HG03439 (cell line): ENCODE measurements around the gene PLK3.
"Not testable (repeated sequence)": the region's sequence is repeated elsewhere in the genome, so short reads cannot be mapped to it uniquely, and the experiment has no call there.

Experiments used
- ATAC-seq: cut with Tn5 transposase; IDR thresholded peaks from one replicate; pipeline ENCODE4 v1.9.1; 2021; ENCODE audit warnings: mild to moderate bottlenecking, moderate library complexity; ENCODE audit not compliant: unreplicated experiment

Gene PLK3

GRCh38 chr1:44826375-44827196 is 26.4 kb downstream of the PLK3 start:
- ATAC-seq: no peak

GRCh38 chr1:44827197-44828002 is 27.2 kb downstream of the PLK3 start:
- no peak for ATAC-seq

GRCh38 chr1:44828003-44828651 is 27.9 kb downstream of the PLK3 start:
- ATAC-seq: no peak

GRCh38 chr1:44828841-44829440 is 28.8 kb downstream of the PLK3 start:
- no peak for ATAC-seq

- ATAC-seq: no peak
Measured at GRCh38 chr1:44829506-44830384, 29.6 kb downstream of the PLK3 start.

- no peak for ATAC-seq
Measured at GRCh38 chr1:44830900-44831304, 30.7 kb downstream of the PLK3 start.

- ATAC-seq: no peak
Measured at GRCh38 chr1:44831516-44831915, 31.3 kb downstream of the PLK3 start.

GRCh38 chr1:44832056-44832705 is 32.0 kb downstream of the PLK3 start:
- no peak for ATAC-seq

- no peak for ATAC-seq
Measured at GRCh38 chr1:44834328-44834727, 34.2 kb downstream of the PLK3 start.

- no peak for ATAC-seq
Measured at GRCh38 chr1:44835738-44836675, 35.8 kb downstream of the PLK3 start.

GRCh38 chr1:44838294-44838693 is 38.1 kb downstream of the PLK3 start:
- not testable (repeated sequence) for ATAC-seq

- no peak for ATAC-seq
Measured at GRCh38 chr1:44839576-44839975, 39.4 kb downstream of the PLK3 start.

- ATAC-seq: no peak
Measured at GRCh38 chr1:44842486-44842861, 42.3 kb downstream of the PLK3 start.

- no peak for ATAC-seq
Measured at GRCh38 chr1:44842862-44843655, 42.9 kb downstream of the PLK3 start, which contains the start of gene PTCH2. TSS of gene PTCH2 (minus strand) at chr1:44843253. CDS start at chr1:44842932, 321 bp downstream.

- no peak for ATAC-seq
Measured at GRCh38 chr1:44846985-44847384, 46.8 kb downstream of the PLK3 start.

GRCh38 chr1:44847845-44848244 is 47.7 kb downstream of the PLK3 start:
- ATAC-seq: no peak

- no peak for ATAC-seq
Measured at GRCh38 chr1:44848456-44849181, 48.4 kb downstream of the PLK3 start.
